GM21786 (cell line): ENCODE data around the gene NT5C3A.

Source experiments
- ATAC-seq: cut with Tn5 transposase; IDR thresholded peaks from one replicate; pipeline ENCODE4 v1.9.1; 2021; ENCODE audit not compliant: unreplicated experiment

NT5C3A gene

DNA sequence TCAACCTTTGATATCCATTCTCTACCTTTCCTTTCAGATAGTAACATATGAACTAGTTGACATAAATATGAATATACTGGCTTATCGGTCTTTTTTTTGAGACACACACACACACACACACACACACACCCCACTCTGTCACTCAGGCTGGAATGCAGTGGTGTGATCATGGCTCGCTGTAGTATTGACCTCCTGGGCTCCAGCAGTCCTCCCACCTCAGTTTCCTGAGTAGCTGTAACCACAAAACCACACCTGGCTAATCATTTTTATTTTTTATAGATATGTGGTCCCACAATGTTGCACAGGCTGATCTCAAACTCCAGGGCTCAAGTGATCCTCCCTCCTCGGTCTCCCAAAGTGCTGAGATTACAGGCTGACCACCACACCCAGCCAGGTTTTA, 14.2 kb upstream of the NT5C3A start:
- ATAC-seq, result no peak

DNA sequence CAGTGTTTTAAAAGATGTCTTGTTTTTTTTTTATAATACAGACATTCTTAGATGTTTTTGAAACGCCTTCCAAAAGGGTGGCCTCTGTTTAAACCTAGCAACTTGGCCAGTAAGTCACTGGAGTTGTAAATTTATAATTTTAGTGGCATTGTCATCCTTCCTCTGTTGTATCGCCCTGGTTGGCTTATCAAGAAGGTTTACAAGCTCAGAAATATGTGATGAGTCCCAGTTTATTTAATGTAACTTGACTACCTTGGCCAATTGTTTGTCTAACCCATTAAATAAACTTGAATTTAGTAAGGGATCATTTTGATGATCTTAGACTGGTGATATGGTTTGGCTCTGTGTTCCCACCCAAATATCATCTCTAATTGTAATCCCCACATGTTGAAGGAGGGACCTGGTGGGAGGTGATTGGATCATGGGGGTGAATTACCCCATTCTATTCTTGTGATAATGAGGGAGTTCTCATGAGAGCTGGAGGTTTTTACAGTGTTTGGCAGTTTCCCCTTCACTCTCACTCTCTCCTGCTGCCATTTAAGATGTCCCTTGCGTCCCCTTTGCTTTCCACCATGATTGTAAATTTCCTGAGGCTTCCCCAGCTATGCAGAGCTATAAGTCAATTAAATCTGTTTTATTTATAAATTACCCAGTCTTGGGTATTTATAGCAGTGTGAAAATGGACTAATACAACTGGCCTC, 13.4 kb upstream of the NT5C3A start:
- ATAC-seq, result no peak

DNA sequence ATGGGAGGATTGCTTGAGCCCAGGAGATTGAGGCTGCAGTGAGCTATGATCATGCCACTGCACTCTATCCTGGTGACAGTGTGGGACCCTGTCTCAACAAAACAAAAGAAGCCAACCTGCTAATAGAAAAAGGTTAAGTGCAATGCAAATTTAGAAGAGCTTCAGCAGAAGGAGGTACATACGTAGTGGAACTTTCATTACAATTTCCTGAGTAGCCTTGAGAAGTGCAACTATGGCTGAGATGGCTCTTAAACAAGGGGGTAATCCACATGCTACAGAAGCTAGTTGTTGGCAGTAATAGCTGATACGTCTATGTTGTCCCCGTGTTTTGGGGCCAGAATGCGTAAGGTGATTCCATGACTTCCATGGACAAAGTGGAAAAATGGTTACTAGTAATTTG, 10.7 kb upstream of the NT5C3A start:
- ATAC-seq, result no peak

DNA sequence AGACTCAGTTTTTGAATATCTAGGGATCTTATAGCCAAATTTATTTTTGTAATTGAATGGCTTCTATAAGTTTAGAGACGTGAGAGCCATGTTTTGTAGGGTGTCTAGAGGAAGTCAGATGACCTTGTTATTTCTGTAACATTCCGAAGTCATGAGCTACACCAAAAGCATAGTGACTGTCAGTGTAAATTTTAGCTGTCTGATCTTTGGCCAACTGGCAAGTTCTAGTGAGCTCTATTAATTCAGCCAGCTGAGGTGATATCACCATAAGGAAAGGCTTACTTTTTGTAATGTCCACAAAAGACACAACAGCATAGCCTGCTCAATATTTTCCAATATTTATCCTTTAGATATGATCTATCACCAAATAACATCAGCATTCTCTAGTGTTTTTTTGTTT, 9.9 kb upstream of the NT5C3A start:
- no peak for ATAC-seq

DNA sequence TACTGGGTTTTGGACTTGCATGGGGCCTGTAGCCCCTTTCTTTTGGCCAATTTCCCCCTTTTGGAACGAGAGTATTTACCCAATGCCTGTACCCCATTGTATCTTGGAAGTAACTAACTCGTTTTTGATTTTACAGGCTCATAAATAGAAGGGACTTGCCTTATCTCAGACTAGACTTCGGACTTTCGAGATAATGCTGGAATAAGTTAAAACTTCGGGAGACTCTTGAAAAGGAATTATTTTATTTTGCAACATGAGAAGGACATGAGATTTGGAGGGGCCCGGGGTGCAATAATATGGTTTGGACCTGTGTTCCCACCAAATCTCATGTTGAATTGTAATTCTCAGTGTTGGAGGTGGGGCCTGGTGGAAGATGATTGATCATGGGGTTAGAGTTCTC, 8.3 kb upstream of the NT5C3A start:
- ATAC-seq, result no peak

DNA sequence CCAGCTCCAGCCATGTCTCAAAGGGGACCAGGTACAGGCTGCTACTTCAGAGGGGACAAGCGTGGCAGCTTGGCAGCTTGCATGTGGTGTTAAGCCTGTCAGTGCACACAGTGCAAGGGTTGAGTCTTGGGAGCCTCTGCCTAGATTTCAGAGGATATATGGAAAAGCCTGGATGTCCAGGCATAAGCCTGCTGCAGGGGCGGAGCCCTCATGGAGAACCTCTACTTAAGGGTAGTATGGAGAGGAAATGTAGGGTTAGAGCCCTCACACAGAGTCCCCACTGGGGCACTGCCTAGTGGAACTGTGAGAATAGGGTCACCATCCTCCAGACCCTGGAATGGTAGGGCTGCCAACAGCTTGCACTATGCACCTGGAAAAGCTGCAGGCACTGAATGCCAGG, 7.7 kb upstream of the NT5C3A start:
- ATAC-seq, result no peak

DNA sequence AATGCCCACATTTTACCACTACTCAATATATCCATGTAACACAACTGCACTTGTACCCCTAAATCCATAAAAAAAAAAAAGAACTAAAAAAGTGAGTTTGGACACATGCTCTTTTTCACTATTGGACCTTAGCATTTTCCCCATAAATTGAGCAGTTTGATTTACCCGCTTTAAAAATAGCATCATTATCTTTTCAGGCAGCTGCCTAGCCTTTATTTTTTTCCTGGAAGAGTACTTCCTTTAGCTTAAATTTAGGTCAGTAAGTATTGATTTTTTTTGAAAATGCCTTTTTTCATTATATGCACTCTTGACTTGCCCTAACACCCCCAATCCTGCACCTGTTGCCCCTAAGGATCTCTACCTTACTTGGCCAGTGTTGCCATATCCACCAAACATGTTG, 5.3 kb upstream of the NT5C3A start:
- ATAC-seq, result no peak

DNA sequence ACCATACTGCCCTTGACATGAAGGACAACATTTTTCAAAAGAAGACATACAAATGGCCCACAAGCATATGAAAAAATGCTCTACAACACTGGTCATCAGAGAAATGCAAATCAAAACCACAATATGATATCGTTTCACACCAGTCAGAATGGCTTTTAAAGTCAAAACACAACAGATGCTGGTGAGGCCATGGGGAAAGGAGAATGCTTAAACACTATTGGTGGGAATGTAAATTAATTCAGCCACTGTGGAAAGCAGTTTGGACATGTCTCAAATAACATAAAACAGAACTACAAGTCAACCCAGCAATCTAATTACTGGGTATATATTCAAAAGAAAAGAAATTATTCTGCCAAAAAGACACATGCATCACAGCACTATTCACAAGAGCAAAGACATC, 4.2 kb upstream of the NT5C3A start:
- no peak for ATAC-seq

DNA sequence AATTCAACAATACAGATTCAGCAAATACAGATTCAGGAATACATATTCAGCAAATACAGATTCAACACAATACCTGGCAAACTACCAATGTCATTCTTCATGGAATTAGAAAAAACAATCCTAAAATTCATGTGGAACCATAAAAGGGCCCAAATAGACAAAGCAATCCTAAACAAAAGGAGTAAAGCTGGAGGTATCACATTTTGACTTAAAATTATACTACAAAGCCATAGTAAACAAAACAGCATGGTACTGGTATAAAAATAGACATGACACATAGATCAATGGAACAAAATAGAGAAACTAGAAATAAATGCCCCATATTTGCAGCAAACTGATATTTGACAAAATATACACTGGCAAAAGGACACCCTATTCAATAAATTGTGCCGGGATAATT, 3.4 kb upstream of the NT5C3A start:
- no peak for ATAC-seq

DNA sequence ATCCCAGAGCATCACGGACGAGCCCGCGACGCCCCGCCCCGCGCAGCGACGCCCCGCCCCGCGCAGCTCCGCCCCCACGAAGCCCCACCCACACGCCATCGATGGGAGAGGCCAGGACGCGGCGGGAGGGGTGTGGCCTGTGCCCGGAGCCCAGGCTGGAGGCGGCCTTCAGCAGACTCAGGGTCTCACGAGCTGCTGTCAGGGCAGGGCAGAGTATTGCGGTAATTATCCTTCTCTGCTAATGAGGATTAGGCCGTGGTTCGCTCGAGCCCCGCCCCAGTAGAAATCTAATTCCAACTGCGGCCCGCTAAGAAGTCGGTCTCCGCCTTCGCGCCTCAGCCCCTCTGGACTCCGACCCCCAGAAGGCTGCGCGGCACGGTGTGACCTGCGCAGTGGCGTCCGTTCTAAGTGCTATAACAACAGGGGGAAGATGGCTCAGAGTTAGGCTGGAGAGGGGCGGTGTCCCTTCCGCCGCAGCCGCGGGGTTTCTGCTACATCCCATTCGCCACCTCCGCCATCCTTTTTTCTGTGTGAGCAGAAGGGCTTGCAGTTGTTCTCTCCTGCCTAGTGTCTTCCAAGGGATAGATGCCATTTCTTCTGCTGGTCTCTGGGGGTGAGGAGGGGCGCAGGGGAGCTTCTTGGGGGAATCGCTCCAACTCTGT, 337 bp upstream of the NT5C3A start:
- ATAC-seq, result peak; percentile 95

DNA sequence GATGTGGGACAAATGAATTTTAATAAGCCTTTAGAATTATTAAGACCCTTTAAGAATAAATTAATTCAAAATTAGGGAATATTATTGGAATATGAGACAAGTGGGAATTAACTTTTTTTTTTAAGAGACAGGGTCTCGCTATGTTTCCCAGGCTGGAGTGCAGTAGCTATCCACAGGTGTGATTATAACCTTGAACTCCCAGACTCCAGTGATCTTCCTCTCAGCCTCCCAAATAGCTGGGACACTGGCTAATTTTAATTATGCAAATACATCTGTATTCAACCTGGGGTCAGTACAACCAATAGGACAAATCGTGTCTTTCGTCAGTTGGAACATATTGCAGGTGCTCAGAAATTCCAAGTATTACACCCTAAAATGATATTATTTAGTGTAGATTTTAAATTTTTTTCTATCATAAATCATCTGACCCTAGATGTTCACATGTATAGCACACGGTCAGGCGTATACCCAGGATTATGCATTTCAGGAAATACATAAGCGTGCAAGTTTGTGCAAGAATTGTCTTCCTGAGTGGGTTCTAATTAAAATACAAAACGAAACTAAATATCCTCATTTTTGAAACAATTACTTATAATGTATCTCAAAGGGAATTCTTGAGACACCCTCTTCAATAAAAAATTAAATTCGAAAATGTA, 1.2 kb downstream of the NT5C3A start:
- ATAC-seq, result no peak

DNA sequence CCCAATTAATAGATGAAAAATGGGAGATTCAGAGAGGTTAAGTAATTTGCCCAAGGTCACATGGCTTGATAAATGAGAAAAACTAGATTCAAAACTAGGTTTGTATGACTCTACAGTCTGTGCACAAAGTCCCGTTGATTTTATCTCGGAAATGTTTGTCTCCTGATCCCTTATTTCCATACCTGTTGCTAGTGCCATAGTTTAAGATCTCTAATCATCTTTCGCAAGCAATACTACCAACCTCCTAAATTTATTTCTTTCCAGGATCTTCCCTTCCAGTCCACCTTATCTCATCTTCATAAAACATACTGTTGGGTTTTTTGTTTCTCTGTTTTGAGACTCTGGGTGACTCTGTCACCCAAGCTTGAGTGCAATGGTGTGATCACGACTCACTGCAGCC, 2.9 kb downstream of the NT5C3A start:
- ATAC-seq, result no peak

DNA sequence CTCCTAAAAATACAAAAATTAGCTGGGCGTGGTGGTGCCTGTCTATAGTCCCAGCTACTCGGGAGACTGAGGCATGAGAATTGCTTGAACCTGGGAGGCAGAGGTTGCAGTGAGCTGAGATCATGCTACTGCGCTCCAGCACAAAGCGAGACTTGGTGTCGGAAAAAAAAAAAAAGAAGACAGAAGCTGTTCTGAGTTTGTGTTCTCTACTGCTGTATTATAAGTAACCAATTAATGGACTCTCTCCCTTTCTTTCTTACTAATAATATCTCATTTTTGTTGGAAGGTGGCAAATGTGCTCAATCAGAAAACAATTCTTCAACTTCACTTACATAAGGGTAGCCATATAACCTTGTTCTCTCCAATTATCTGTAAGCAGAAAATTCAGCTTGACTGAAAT, 7.4 kb downstream of the NT5C3A start:
- no peak for ATAC-seq

DNA sequence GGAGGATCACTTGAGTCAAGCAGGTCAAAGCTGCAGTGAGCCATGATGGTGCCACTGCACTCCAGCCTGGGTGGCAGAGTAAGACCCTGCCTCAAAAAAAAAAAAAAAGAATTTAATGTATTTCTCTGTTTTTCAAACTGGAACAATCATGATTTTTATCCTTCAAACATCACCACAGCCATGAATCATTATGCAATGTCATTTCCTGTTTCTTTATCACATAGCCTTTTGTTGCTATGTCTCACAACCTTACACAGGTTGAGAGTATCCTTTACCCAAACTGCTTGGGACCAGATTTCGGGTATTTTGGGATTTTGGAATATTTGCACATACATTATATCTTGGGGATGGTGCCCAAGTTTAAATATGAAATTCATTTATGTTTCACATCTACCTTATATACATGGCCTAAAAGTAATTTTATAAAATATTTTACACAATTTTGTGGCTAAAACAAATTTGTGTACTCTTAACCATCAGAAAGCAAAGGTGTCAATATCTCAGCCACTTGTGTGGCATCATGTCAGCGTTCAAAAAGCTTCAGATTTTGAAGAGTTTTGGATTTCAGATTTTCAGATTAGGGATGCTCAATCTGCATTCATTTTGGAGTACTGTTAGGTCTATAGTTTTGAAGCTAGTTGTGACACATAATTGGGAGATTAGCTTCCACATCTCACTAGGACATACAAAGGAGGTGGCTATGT, 8.2 kb downstream of the NT5C3A start:
- ATAC-seq, result no peak

DNA sequence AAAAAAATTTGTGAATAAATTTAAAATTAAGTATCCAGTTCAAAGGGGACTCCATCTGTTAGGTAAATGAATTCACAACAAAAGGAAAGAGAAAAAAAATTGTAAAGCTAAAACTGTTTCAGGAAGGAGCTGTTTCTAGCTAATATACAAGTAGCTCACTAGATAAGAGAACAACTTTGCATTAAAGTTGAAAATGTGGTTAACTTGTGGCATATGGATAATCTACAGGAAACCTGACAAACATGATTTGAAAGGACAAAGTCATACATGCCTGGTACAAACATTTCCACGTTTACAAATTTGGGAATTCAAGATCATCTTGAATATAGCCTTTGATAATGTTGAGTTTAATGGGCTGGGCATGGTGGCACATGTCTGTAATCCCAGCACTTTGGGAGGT, 8.9 kb downstream of the NT5C3A start:
- ATAC-seq, result no peak

DNA sequence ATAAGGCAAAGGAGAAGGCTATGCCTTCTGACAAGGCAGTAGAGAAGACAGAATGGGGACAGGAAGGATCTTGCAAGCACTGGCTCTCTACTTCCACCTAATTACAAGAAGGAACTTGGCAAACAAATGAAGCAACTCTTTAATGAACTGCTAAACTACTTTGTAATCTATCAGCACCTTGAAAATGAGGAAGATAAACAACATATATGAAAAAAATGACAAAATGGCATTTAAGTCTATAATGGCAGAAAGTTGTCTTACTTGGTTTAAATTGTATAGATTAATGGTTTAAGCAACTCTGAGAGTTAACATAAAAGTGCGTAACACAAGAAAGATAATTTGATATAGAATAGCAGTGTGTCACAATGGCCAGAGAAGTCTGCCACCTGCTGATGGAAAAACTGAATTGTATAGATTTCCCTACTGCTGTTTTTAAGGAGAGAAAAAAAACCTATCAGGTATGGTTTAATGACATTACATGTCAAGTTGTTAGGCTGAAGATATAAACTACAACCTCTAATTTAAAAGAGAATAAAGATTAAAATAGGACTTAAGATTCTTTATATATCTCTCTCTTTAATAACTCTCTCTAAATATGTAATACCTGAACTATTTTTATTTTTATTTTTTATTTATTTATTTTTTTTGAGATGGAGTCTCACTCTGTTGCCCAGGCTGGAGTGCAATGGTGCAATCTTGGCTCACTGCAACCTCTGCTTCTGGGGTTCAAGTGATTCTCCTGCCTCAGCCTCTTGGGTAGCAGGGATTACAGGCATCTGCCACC, 11.8 kb downstream of the NT5C3A start:
- ATAC-seq, result no peak

DNA sequence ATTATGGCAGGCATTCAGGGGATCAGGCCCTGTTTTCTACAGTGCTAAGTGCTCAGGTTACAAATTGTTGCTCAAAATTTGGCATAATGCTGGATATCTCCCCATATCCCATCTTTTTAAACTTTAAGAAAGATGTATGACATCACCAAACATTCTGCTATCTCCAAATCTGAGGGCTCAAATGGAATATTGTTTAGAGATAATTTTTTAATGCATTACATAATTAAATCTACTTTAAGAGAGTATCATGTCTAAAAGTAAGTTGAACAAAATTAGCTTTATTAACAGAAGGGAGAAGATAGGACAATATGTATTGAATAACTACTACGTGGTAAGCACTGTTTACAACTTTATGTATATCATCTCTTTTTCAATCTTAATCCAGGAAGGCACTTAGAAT, 13.9 kb downstream of the NT5C3A start:
- no peak for ATAC-seq

DNA sequence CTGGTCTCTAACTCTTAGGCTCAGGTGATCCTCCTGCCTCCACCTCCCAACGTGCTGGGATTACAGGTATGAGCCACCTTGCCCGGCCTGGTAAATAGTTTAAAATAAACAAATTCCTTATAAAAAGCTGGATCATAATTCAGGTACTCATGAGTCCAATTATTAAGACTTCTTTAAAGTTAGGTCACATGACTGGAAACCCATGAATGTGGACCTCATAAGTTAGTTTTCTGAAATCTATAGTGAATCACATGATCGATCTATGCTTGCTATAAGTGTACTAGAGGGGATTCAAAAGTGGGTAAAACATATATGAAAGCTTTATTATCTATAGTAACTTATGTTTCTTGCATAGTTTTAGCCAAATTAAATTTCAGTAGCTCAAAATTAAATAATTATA, 14.3 kb downstream of the NT5C3A start:
- ATAC-seq, result no peak

DNA sequence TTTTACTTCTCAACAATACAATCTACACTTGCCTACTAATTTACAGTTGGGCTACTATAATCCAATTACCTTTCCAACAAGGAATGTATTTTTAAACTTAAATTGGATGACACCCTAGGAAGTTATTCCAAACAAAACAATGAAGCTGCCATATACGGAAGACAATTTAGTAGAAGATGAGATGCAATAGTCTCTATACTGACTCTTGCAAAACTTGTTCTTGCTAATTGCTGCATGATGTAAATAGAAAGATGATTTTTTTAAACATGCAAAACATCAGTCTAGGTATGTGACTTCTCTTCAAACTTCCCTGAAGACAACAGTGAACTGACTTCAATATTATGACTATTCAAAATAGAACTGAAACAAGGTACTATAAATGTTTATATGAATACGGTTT, 17.6 kb downstream of the NT5C3A start:
- peak; percentile 26 for ATAC-seq

DNA sequence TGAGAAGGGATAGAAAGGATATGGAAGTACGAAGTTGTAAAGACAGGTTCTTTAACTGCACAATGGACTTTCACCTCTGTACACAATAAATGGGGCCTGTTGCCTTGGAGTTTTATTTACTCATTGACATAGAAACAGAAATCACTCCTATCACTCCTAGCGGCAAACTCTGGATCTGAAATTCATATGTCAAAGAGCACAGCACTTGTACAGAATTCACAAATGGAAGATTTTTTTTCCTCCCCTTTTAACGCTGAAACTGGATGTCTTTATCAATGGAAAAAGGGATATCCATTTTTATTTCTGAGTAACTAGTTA, 18.2 kb downstream of the NT5C3A start:
- no peak for ATAC-seq
